Gastrocnemius medialis (tissue), 4 donors: Measurements from ENCODE around the gene KIAA0319L. TPM values are rescaled to one million over a fixed set of nuclear protein-coding genes. Genes with fewer than 3 reads are reported as not detected.

ENCODE experiments used
- ATAC-seq, 2 donors: fragments of 150-250 bp; one replicate each; pipeline ENCODE4 v1.9.1; 2016
- DNase-seq, 2 donors: peaks; one replicate each; pipeline ENCODE4 v3.0.0-alpha.2; 2019
- H3K27ac ChIP-seq, 4 donors: fragments of 200-600 bp; sonication (generic); 1 replicate in 1 of 4; 2 replicates in 3 of 4; pipeline ENCODE4 v1.5.1; 2016 to 2018; ENCODE audit warnings: mild to moderate bottlenecking in 2 of 4, moderate library complexity in 1 of 4
- H3K27me3 ChIP-seq, 3 donors: fragments of 200-600 bp; sonication (generic) in 2 of 3; 1 replicate in 1 of 3; 2 replicates in 2 of 3; pipeline versions ENCODE4 v1.5.1 to v1.6.0; 2016 to 2019; ENCODE audit warnings: mild to moderate bottlenecking in 1 of 3, moderate library complexity in 1 of 3
- H3K36me3 ChIP-seq, 2 donors: fragments of 200-600 bp; sonication (generic) in 1 of 2; one replicate each; pipeline ENCODE4 v1.5.1; 2017 to 2018
- H3K4me1 ChIP-seq, 2 donors: fragments of 200-600 bp; sonication (generic) in 1 of 2; one replicate each; pipeline ENCODE4 v1.5.1; 2016 to 2017; ENCODE audit warnings: mild to moderate bottlenecking in 2 of 2
- H3K4me3 ChIP-seq, 4 donors: fragments of 200-600 bp; sonication (generic) in 3 of 4; 1 replicate in 1 of 4; 2 replicates in 3 of 4; pipeline ENCODE4 v1.5.1; 2016 to 2019; ENCODE audit warnings: mild to moderate bottlenecking in 2 of 4
- H3K9me3 ChIP-seq, 3 donors: fragments of 200-600 bp; sonication (generic) in 2 of 3; 1 replicate in 1 of 3; 2 replicates in 2 of 3; pipeline ENCODE4 v1.5.1; 2016 to 2019
- CTCF ChIP-seq, 5 experiments: fragments of 450-650 bp in 3 of 5; fragments of 200-600 bp in 2 of 5; sonication (generic) in 2 of 5; IDR thresholded peaks in 4 of 5; conservative IDR thresholded peaks in 1 of 5; 1 replicate in 4 of 5; 2 replicates in 1 of 5; pipeline ENCODE4 v1.5.1; 2016 to 2019; ENCODE audit warnings: antibody characterized with exemption in 5 of 5, mild to moderate bottlenecking in 3 of 5, moderate library complexity in 3 of 5
- POLR2A ChIP-seq, 2 donors: fragments of 450-650 bp; IDR thresholded peaks; one replicate each; pipeline ENCODE4 v1.6.1; 2017; ENCODE audit warnings: antibody characterized with exemption in 2 of 2, mild to moderate bottlenecking in 2 of 2, moderate library complexity in 2 of 2
- in situ Hi-C, 4 donors: fragments of 200-750 bp; cut with MboI; loops; one replicate each; pipeline versions ENCODE4 v1.15.0 to v1.8.0; 2017; ENCODE audit warnings: low sequenced_read_pairs in 4 of 4
- intact Hi-C: fragments of 100-400 bp; cut with DNase I; formaldehyde crosslinking; loops from one replicate; pipeline ENCODE4 v1.15.1; 2023; ENCODE audit warnings: low total_unique reads
- total RNA-seq, 4 donors: library from RNA; depleted of rRNA; stranded (reverse); fragments of >200 nt; gene quantifications; one replicate each; pipeline versions ENCODE4 v1.1.0 to v1.2.3, GENCODE V29; 2016

Gene KIAA0319L
- total RNA-seq, 4 donors from 2014 or later = 44.4 to 85.0 (median 69.2) TPM

GRCh38 chr1:35407743-35408142 lies 149.5 kb downstream of the KIAA0319L start:
- Histone ChIP-seq H3K9me3 (no peaks in the 10 kb centered on the region), H3K27me3 (no peaks in the 10 kb centered on the region), H3K36me3 (peaks cover 3 to 53% of the 10 kb centered on the region in 2 donors), H3K4me3 (no peak overlapping the region), H3K4me1 (no peaks in the 10 kb centered on the region), H3K27ac (no peak overlapping the region)
- no peak for ATAC-seq
- TF ChIP-seq POLR2A (IDR thresholded peaks at IDR 0.05) = no peak
- no peak for TF ChIP-seq CTCF (IDR thresholded peaks at IDR 0.05 in 4 of 5, conservative IDR thresholded peaks at IDR 0.05 in 1 of 5)
- in situ Hi-C loops = no loop called here
- no peak for DNase-seq
- intact Hi-C loops = no loop called here

GRCh38 chr1:35406103-35406502 lies 151.1 kb downstream of the KIAA0319L start:
- ATAC-seq = no peak
- Histone ChIP-seq H3K4me3 (no peak overlapping the region), H3K27ac (no peak overlapping the region), H3K4me1 (no peaks in the 10 kb centered on the region), H3K27me3 (no peaks in the 10 kb centered on the region), H3K36me3 (peaks cover 3 to 62% of the 10 kb centered on the region in 2 donors), H3K9me3 (no peaks in the 10 kb centered on the region)
- TF ChIP-seq POLR2A (IDR thresholded peaks at IDR 0.05) = no peak
- no peak for TF ChIP-seq CTCF (IDR thresholded peaks at IDR 0.05 in 4 of 5, conservative IDR thresholded peaks at IDR 0.05 in 1 of 5)
- DNase-seq = no peak
- in situ Hi-C loops (no loop called here), intact Hi-C loops (no loop called here)

GRCh38 chr1:35401049-35401448 lies 156.2 kb downstream of the KIAA0319L start:
- no peak overlapping the region for H3K27ac ChIP-seq
- no peak overlapping the region for H3K4me3 ChIP-seq
- in situ Hi-C loops = no loop called here
- H3K36me3 ChIP-seq = peaks cover 4 to 78% of the 10 kb centered on the region in 2 donors
- no peaks in the 10 kb centered on the region for H3K9me3 ChIP-seq
- DNase-seq (no peak), ATAC-seq (no peak)
- no peaks in the 10 kb centered on the region for H3K27me3 ChIP-seq
- no peaks in the 10 kb centered on the region for H3K4me1 ChIP-seq
- TF ChIP-seq CTCF (IDR thresholded peaks at IDR 0.05 in 4 of 5, conservative IDR thresholded peaks at IDR 0.05 in 1 of 5) (no peak), POLR2A (IDR thresholded peaks at IDR 0.05) (no peak)
- intact Hi-C loops = no loop called here

GRCh38 chr1:35398739-35399138 lies 158.5 kb downstream of the KIAA0319L start:
- intact Hi-C loops (no loop called here), in situ Hi-C loops (no loop called here)
- no peak overlapping the region for H3K4me3 ChIP-seq
- no peaks in the 10 kb centered on the region for H3K9me3 ChIP-seq
- no peaks in the 10 kb centered on the region for H3K4me1 ChIP-seq
- DNase-seq (no peak), ATAC-seq (no peak)
- no peak for TF ChIP-seq POLR2A (IDR thresholded peaks at IDR 0.05)
- no peak for TF ChIP-seq CTCF (IDR thresholded peaks at IDR 0.05 in 4 of 5, conservative IDR thresholded peaks at IDR 0.05 in 1 of 5)
- H3K27ac ChIP-seq = no peak overlapping the region
- H3K36me3 ChIP-seq = peaks cover 4 to 87% of the 10 kb centered on the region in 2 donors
- H3K27me3 ChIP-seq = no peaks in the 10 kb centered on the region

- DNase-seq (no peak), ATAC-seq (no peak)
- Histone ChIP-seq H3K4me1 (no peaks in the 10 kb centered on the region), H3K27me3 (no peaks in the 10 kb centered on the region), H3K4me3 (no peak overlapping the region), H3K27ac (no peak overlapping the region), H3K9me3 (no peaks in the 10 kb centered on the region), H3K36me3 (peaks cover 4 to 73% of the 10 kb centered on the region in 2 donors)
- TF ChIP-seq CTCF (IDR thresholded peaks at IDR 0.05 in 4 of 5, conservative IDR thresholded peaks at IDR 0.05 in 1 of 5) = no peak
- TF ChIP-seq POLR2A (IDR thresholded peaks at IDR 0.05) = no peak
- in situ Hi-C loops = no loop called here
- intact Hi-C loops = no loop called here
Observed at GRCh38 chr1:35394386-35394785, 162.8 kb downstream of the KIAA0319L start.
